Measurements from ENCODE around the gene MYO5A. TPM values are rescaled to one million over a fixed set of nuclear protein-coding genes. Genes with fewer than 3 reads are reported as not detected.

MYO5A gene
- total RNA-seq, 1 experiment from 2014 or later = 21.8 TPM

DNA sequence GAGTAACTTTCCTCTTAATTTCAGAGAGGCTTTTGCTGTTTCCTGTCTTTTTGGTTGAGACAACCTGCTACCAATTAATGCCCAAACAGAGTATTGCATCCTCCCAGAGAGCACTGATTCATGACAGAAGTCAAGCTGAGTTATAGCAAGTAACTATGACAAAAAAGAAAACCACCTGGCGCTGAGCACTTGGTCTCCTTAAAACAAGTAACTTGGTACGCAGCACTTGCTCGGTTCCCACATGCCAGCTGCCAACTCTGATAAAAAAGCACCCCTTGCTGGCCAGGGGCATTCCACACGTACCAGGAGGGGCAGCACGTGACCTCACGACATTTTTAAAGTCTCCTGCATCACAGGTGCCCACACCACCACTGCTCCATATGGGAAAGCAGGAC lies 219.5 kb downstream of the MYO5A start:
- Mint-ChIP-seq H3K27ac (no peak overlapping the region), H3K9me3 (peaks cover 0 to 2% of the 10 kb centered on the region in 2 experiments; a peak in 1 of 5 replicates), H3K27me3 (ENCODE audit: low read depth) (no peaks in the 10 kb centered on the region), H3K4me3 (no peak overlapping the region), H3K36me3 (ENCODE audit: insufficient read depth in 1 of 3, low read depth in 3 of 3) (0 out of 7 replicates have a peak, but pooled peaks cover 0 to 2% (median 0%) of the 10 kb centered on the region in 3 experiments), H3K4me1 (peaks cover 0 to 4% of the 10 kb centered on the region in 2 experiments; a peak in 1 of 4 replicates)
- Histone ChIP-seq H3K23me2 (ENCODE audit: insufficient read length, low read depth, low read length, poor library complexity, severe bottlenecking) (no peaks in the 10 kb centered on the region), H2BK20ac (ENCODE audit: low read depth, low read length, poor library complexity, severe bottlenecking) (no peak overlapping the region), H2AK5ac (ENCODE audit: insufficient read length, low read length) (no peak overlapping the region), H2BK120ac (ENCODE audit: low read depth, low read length, poor library complexity, severe bottlenecking) (peak overlapping the region; percentile 80), H3K79me2 (ENCODE audit: insufficient read depth, low read length) (no peaks in the 10 kb centered on the region), H3K56ac (ENCODE audit: insufficient read length, low read depth, low read length) (no peak overlapping the region), H3K4me1 (ENCODE audit: insufficient read depth, low read length) (no peaks in the 10 kb centered on the region), H3K9me3 (ENCODE audit: control insufficient read depth, low read depth, low read length) (no peaks in the 10 kb centered on the region), H3T11ph (ENCODE audit: low read length) (no peak overlapping the region), H3K14ac (ENCODE audit: insufficient read depth, low read length) (no peak overlapping the region), H3K18ac (ENCODE audit: insufficient read length, low read depth, low read length) (no peak overlapping the region), H4K5ac (ENCODE audit: insufficient read length, low read depth, low read length) (no peak overlapping the region), H3K27me3 (ENCODE audit: insufficient read depth, low read length) (no peaks in the 10 kb centered on the region), H2AFZ (ENCODE audit: low read length) (no peak overlapping the region), H2BK12ac (ENCODE audit: insufficient read length, low read depth, low read length) (no peak overlapping the region), H2BK15ac (ENCODE audit: low read depth, low read length) (no peak overlapping the region), H4K8ac (replicated peaks; ENCODE audit: insufficient read length, low read depth, low read length) (peak overlapping the region; percentile 89), H3K9ac (ENCODE audit: extremely low read depth, insufficient read length, low read length) (no peak overlapping the region), H3K4ac (ENCODE audit: low read depth, low read length) (no peak overlapping the region), H3K79me1 (ENCODE audit: insufficient read depth, low read depth, low read length, poor library complexity, severe bottlenecking) (no peaks in the 10 kb centered on the region), H4K20me1 (ENCODE audit: control insufficient read depth, insufficient read depth, insufficient read length) (no peaks in the 10 kb centered on the region), H3K27ac (ENCODE audit: insufficient read length, low read depth, low read length) (no peak overlapping the region), H3K4me2 (ENCODE audit: insufficient read depth, insufficient read length, low read length) (no peak overlapping the region), H2BK5ac (ENCODE audit: insufficient read length, low read length) (no peak overlapping the region), H3K23ac (ENCODE audit: insufficient read length, low read depth, low read length) (no peak overlapping the region), H4K91ac (ENCODE audit: insufficient read length, low read depth, low read length) (no peak overlapping the region)
- TF ChIP-seq, protein P1, sequence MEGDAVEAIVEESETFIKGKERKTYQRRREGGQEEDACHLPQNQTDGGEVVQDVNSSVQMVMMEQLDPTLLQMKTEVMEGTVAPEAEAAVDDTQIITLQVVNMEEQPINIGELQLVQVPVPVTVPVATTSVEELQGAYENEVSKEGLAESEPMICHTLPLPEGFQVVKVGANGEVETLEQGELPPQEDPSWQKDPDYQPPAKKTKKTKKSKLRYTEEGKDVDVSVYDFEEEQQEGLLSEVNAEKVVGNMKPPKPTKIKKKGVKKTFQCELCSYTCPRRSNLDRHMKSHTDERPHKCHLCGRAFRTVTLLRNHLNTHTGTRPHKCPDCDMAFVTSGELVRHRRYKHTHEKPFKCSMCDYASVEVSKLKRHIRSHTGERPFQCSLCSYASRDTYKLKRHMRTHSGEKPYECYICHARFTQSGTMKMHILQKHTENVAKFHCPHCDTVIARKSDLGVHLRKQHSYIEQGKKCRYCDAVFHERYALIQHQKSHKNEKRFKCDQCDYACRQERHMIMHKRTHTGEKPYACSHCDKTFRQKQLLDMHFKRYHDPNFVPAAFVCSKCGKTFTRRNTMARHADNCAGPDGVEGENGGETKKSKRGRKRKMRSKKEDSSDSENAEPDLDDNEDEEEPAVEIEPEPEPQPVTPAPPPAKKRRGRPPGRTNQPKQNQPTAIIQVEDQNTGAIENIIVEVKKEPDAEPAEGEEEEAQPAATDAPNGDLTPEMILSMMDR (conservative IDR thresholded peaks at IDR 0.05) = no peak
- WGBS (ENCODE audit: extremely low coverage, insufficient read length, low lambda C conversion rate) = no CpG with 5 or more reads among the region's 6 CpGs
- no peak for DNase-seq
